HG02798 (cell line): ENCODE measurements around the gene GPBP1L1.

Source experiments
- ATAC-seq: cut with Tn5 transposase; IDR thresholded peaks from one replicate; pipeline ENCODE4 v1.9.1; 2021; ENCODE audit warnings: mild to moderate bottlenecking; ENCODE audit not compliant: unreplicated experiment, poor library complexity

Gene GPBP1L1

DNA sequence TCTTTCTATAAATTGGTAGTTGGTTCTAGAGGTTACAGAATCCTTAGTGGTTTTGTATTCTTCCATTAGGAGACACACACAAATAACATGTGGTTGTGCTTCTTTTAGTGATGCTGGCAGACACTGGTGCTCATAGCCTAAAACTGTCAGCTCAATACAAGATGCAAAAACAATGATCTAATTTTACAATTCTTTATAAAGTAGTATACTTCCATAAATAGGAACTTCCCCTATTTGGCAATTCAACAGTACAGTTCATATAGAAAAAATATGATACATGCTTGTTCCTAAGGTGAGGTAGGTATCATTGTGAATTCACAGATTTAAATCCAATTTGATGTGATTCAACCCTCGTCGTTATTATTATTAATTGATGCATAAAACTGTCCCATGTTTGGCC is 41.7 kb downstream of the GPBP1L1 start:
- ATAC-seq: no peak

DNA sequence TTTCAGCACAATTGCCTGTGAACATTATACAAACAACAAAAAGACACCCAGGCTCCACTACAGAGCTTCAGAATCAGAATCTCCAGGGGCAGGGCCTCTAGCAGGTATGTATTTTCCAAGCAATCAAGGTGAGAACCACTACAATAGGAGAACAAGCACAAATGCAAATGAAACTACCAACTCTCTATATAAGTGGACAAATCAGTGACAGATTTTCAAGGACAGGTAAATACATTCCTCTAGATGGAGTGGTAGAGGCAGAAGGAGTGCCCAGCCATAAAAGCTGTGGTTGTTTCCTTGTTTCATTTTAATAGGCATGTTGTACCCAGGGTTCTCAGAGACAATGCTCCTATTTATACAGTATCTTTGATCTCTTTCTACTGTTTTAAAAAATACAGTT is 42.4 kb downstream of the GPBP1L1 start:
- ATAC-seq: no peak

GRCh38 chr1:45643321-45643720 is 43.0 kb downstream of the GPBP1L1 start:
- ATAC-seq: no peak

DNA sequence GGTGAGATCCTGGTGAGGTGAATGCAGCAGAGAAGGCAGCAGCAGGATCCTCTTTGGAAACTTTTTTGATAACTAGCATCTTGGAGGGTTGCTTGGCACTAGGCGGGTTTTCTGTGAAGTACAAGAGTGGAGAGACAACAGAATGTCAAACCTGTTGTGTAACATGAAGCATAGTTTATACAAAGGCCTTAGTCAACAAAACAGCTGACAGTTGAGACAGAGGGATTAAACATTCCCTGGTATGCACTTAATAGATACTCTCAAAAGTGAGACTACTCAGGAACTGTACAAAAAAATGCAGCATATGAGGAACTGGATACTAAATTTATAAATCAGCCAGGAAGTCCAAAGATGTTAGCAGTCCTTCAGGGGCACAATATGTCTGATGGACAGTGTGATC is 46.0 kb downstream of the GPBP1L1 start:
- ATAC-seq: no peak

GRCh38 chr1:45635211-45635610 is 51.1 kb downstream of the GPBP1L1 start:
- ATAC-seq: no peak

GRCh38 chr1:45630429-45630828 is 55.9 kb downstream of the GPBP1L1 start:
- no peak for ATAC-seq

DNA sequence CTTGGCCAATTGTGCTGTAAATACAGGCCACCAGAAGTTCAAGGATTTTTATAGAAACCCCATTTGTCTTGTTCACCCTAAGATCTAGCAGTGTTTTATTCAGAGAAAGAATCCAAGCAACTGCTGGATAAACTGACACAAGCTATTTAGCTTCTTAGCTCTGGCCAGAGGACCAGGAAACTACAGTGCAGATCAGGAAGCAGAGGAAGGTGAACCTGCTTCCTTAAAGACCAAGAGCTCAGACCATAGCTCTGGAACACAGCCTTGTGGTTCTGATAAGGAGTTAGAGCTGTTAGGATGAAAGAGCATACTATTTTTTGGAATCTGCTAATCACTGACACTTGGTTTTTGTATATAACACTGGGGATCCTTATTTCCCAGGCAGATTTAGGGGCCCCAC is 57.3 kb downstream of the GPBP1L1 start:
- ATAC-seq: no peak

- ATAC-seq: no peak
Observed at GRCh38 chr1:45623972-45624371, 62.4 kb downstream of the GPBP1L1 start, which contains the start of gene CCDC17. TSS of gene CCDC17 (minus strand) at chr1:45624054. CDS start at chr1:45623909, 145 bp downstream.

DNA sequence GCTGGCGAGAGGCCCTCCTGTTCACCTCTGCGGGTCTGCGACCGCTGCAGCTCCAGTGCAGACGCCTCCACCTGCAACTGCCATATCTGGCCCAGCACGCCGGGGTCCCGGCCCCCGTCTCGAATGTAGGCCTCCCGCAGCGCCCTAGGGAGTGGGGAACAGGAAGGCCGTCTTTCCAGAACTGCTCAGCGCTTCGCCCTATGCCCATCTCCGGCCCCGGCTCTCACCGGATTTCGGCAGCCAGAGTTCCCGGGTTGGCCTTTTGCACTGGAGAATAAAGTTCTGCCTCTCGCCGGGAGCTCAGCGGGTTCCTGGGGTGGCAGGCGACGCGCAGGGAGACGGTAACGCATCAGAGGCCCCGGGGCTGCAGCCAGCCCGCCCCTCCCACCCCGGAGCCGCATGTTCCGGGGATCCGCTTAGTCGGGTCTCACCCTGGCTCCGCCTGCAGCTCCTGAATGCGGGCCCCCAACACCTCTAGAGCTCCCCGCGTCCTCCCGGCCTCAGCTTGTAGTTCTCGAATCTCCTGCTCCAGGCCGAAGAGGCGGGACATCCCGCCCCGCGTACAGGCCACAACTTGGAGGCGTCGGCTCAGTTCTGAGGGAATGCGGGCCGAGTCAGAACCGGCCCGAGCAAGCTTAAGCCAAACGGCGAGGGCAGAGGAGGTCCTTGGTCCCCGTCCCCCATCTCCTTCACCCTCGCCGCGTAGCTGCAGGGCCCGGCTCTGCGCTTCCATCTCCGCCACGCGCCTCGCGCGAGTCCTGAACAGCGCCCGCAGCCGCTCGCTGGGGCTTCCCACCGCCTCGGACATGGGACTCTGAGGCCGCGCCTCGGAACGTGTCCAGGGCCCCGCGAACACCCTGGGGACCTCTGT is 63.6 kb downstream of the GPBP1L1 start:
- no peak for ATAC-seq

DNA sequence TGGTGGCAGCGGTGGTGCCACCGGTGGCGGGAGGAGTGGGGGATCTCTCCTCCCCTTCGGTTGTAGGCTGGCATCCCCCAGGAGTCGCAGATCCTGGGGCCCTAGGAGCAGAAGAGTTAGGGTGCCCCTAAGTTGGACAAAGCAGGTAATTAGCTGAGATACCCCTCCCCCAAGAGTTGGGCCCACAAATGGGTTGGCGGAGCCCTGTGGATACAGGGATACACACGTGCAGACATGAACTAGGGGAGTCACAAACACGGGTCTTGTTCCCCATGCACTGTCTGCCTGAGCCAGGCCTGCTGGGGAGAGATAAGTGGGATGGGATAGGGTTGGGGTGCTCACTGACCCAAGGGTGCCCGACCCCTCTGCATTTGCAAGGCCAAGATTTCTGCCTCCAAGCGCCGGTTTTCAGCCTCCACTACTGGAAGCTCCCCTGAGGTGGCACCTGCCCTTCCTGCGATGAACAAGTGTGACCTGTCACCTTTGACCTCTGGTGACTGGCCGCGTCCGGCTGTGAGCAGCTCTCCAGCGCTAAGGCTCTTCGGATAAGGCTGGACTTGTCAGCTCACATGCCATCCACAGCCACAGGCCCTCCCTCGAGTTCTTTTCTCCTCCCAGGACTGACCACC is 64.3 kb downstream of the GPBP1L1 start:
- no peak for ATAC-seq

DNA sequence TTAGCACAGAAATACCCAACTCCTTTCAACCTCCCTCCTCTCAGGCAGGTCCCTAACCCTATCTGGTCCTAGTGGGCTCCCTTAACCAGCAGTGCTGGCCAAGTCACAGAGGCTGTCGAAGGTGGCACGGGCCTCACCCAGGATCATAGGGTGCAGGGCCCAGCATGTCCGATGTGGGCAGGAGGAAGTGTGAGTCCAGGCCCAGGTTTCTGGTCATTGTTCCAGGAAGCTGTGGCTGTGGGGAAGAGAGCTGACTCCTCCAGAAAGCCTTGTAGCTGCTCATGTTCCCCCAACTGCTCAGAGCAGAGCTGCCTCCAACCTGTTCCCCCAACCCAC is 64.9 kb downstream of the GPBP1L1 start:
- no peak for ATAC-seq

DNA sequence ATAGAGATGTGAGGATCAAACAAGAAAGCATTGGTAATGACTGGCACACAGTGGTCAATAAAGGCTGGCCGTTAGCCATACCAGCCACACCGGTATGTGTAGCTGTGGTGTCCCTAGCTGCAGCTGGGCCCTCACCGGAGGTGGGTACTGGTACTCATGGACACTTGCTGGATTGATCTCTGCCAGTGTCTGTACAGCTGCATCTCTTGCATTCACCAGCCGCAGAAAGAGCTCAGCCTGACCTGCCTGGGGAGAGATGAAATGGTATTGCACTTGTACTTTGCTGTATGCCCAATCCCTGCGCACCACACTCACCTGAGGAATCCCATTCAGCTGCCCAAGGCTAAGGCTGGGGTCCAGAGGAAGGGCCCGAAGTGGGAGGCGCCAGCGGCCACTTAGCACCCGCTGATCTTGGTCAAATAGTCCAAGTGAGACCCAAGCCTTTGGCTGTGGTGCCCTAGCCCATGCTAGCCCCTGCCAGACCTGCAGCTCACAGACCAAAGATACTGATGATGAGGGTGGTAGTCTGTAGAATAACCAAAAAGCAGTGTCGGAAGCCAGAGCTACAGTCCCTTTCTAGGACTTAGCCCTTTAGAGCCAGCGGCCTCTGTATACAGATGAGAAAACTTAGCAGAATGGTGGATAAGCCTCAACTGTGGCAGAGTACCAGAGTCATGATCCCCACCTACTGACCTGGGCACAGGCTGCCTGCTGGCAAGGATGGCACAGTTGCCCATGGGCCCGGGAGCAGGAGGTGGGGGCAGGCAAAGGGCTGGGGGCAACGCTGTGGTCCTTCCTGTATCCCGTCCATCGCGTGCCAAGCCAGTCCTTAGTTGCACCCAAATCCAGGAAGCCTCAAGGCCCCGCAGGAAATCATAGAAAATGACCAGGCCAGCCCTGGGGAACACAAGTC is 65.5 kb downstream of the GPBP1L1 start:
- no peak for ATAC-seq

- ATAC-seq: no peak
Observed at GRCh38 chr1:45619149-45619921, 67.0 kb downstream of the GPBP1L1 start.

DNA sequence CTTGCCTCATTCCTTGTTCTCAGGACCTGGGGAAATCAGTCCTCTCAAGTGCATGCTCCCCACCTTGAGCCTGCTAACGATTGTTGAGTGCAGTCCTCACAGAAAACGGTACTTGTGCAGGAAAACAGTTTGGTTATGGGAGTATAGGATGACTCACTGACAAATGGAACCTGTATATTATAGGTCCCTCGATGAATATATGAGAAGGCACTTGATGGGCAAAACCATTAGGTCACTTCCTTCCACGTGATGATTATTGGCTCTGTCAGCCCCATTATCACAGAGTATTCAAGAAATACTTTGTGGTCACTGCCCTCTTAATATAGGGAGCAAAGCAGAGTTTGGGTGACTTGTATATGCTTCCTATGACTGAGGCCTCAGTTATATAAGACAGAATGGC is 68.7 kb downstream of the GPBP1L1 start:
- no peak for ATAC-seq

GRCh38 chr1:45615885-45616284 is 70.4 kb downstream of the GPBP1L1 start:
- ATAC-seq: no peak

DNA sequence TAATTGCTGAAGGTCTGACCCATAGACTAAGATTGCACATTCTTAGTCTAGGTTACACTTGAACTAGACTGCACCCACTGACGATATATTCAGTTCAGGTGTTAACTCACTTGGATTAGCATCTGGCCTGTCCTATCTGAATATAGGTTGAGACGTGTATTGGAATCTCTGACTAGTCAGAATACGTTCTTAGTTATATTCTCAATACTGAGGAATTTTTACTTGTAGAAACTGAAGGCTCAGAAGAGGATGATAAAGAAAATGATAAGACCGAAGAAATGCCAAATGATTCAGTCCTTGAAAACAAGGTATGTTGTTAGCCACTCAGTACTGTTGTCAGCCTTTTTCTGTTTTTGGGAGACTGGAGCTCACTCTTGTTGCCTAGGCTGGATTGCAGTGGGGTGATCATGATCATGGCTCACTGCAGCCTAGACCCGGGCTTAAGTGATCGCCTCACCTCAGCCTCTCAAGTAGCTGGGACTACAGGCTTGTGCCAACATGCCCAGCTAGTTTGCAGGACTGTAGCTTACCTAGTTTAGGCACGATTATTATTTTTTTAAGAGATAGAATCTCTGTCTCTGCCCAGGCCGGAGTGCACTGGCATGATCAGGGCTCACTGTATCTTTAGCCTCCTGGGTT is 73.3 kb downstream of the GPBP1L1 start:
- no peak for ATAC-seq

GRCh38 chr1:45610589-45611226 is 75.6 kb downstream of the GPBP1L1 start:
- no peak for ATAC-seq

DNA sequence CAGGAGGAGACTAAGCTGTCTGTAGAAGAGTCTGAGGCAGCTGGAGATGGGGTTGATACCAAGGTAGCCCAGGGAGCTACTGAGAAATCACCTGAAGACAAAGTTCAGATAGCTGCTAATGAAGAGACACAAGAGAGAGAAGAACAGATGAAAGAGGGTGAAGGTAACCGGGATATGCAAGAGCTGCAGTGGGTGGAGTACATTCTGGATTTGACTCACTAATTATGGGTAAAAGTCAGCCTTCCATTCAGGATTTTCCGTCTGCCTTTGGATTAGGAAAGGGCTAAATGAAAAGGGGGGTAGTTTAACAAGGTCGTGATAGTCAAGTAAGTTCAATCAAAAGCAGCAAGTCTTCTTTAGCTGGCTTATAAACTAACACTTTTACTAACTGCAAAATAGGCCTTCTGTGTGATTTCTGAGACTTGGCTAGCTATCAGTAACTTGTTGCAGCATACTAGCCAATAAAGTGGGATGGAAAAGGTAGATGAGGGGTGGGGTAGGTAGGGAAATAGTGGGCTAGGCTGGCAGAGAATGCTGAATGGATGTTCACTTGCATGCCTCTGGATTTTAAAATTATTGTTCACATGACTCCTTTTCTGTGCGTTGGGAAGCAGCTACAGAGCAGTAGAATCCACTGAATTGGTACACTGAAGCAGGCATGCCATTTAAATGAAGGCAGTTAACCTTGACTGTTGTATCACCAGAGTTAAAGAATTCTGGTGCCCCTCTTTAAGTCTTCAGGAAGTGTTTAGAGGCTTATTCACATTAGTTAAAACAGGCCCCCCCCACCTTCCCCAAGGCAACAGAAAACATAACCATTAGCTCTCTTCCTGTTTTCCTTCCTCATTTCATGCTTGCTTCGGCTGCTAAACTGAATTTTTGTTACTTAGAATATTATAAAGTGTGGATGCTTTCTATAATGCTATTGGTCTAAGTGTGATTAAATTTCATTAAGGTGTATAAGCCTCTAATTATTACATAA is 77.9 kb downstream of the GPBP1L1 start:
- ATAC-seq: no peak
